Cardiac muscle cell (in vitro differentiated cells and primary cell): ENCODE results near the gene FNIP2. TPM values are rescaled to one million over a fixed set of nuclear protein-coding genes. Genes with fewer than 3 reads are reported as not detected.

Experiments used
- DNase-seq, 2 donors: peaks; one replicate each; pipeline versions ENCODE4 v3.0.0 to v3.0.0-alpha.2; 2010 to 2017; ENCODE audit warnings: low read depth in 1 of 2, low spot score in 1 of 2
- H3K27ac ChIP-seq: fragments of 200-600 bp; sonication (generic); 2 replicates; pipeline ENCODE4 v1.5.1; 2016
- H3K27me3 ChIP-seq: fragments of 200-600 bp; sonication (generic); 2 replicates; pipeline ENCODE4 v1.6.0; 2016; ENCODE audit warnings: control low read depth
- H3K36me3 ChIP-seq: fragments of 200-600 bp; sonication (generic); 2 replicates; pipeline ENCODE4 v1.5.1; 2016; ENCODE audit warnings: control low read depth
- H3K4me1 ChIP-seq: fragments of 200-600 bp; sonication (generic); 2 replicates; pipeline ENCODE4 v1.8.1; 2017; ENCODE audit warnings: low read depth, mild to moderate bottlenecking, mixed run types
- H3K4me3 ChIP-seq: fragments of 200-600 bp; sonication (generic); 2 replicates; pipeline ENCODE4 v1.5.1; 2016; ENCODE audit warnings: mild to moderate bottlenecking
- H3K9me3 ChIP-seq: fragments of 200-600 bp; sonication (generic); 2 replicates; pipeline ENCODE4 v1.5.1; 2017; ENCODE audit warnings: low read depth, mild to moderate bottlenecking, control low read depth
- CTCF ChIP-seq: IDR thresholded peaks from 2 replicates; pipeline ENCODE4 v1.5.1; 2012; ENCODE audit warnings: low read depth, mild to moderate bottlenecking, low read length
- polyA plus RNA-seq: library from polyadenylated mRNA; unstranded; fragments of >200 nt; fragmentation: Nextera tagmentation; extraction: Ambion mirVana; gene quantifications from 2 replicates; pipeline ENCODE4 v1.2.1, GENCODE V29; 2016
- total RNA-seq: library from RNA; depleted of rRNA; stranded (reverse); fragments of >200 nt; gene quantifications from 2 replicates; pipeline ENCODE4 v1.2.3, GENCODE V29; 2016

The FNIP2 gene
- total and polyA plus RNA-seq, 2 experiments from 2014 or later = 29.9 to 74.4 TPM

- peak overlapping the region; percentile 6 for H3K27ac ChIP-seq
- H3K4me3 ChIP-seq = no peak overlapping the region
- no peaks in the 10 kb centered on the region for H3K9me3 ChIP-seq
- H3K4me1 ChIP-seq = peaks cover 17% of the 10 kb centered on the region
- H3K36me3 ChIP-seq = peaks cover 18% of the 10 kb centered on the region
- no peak for TF ChIP-seq CTCF
- DNase-seq = no peak
- H3K27me3 ChIP-seq = no peaks in the 10 kb centered on the region
These were observed 134.2 kb downstream of the FNIP2 start for GRCh38 chr4:158903079-158903456.

GRCh38 chr4:158903472-158904043 lies 134.7 kb downstream of the FNIP2 start:
- H3K27me3 ChIP-seq = no peaks in the 10 kb centered on the region
- TF ChIP-seq CTCF = no peak
- peaks cover 18% of the 10 kb centered on the region for H3K36me3 ChIP-seq
- no peak overlapping the region for H3K4me3 ChIP-seq
- DNase-seq = no peak
- H3K9me3 ChIP-seq = no peaks in the 10 kb centered on the region
- peak overlapping the region; percentile 6 for H3K27ac ChIP-seq
- peaks cover 17% of the 10 kb centered on the region for H3K4me1 ChIP-seq

GRCh38 chr4:158904815-158905214 lies 136.0 kb downstream of the FNIP2 start:
- Histone ChIP-seq H3K27me3 (no peaks in the 10 kb centered on the region), H3K27ac (peak overlapping the region; percentile 47), H3K9me3 (no peaks in the 10 kb centered on the region), H3K4me1 (peaks cover 17% of the 10 kb centered on the region), H3K36me3 (peaks cover 18% of the 10 kb centered on the region), H3K4me3 (no peak overlapping the region)
- no peak for DNase-seq
- TF ChIP-seq CTCF = no peak

GRCh38 chr4:158906073-158906472 lies 137.2 kb downstream of the FNIP2 start:
- H3K27me3 ChIP-seq = no peaks in the 10 kb centered on the region
- TF ChIP-seq CTCF = no peak
- DNase-seq = no peak
- H3K4me3 ChIP-seq = no peak overlapping the region
- peaks cover 18% of the 10 kb centered on the region for H3K36me3 ChIP-seq
- H3K4me1 ChIP-seq = peaks cover 17% of the 10 kb centered on the region
- peak overlapping the region; percentile 5 for H3K27ac ChIP-seq
- H3K9me3 ChIP-seq = no peaks in the 10 kb centered on the region

- peaks cover 2% of the 10 kb centered on the region for H3K36me3 ChIP-seq
- no peak for DNase-seq
- H3K27me3 ChIP-seq = no peaks in the 10 kb centered on the region
- no peaks in the 10 kb centered on the region for H3K9me3 ChIP-seq
- no peak overlapping the region for H3K4me3 ChIP-seq
- TF ChIP-seq CTCF = no peak
- H3K27ac ChIP-seq = no peak overlapping the region
- H3K4me1 ChIP-seq = peaks cover 14% of the 10 kb centered on the region
These were observed 143.6 kb downstream of the FNIP2 start for GRCh38 chr4:158912390-158912789.

- no peak for DNase-seq
- no peaks in the 10 kb centered on the region for H3K36me3 ChIP-seq
- no peaks in the 10 kb centered on the region for H3K9me3 ChIP-seq
- no peaks in the 10 kb centered on the region for H3K27me3 ChIP-seq
- H3K4me1 ChIP-seq = peaks cover 14% of the 10 kb centered on the region
- H3K4me3 ChIP-seq = no peak overlapping the region
- H3K27ac ChIP-seq = no peak overlapping the region
- TF ChIP-seq CTCF = no peak
These were observed 144.0 kb downstream of the FNIP2 start for GRCh38 chr4:158912806-158913205.
